Measurements from ENCODE around the gene GPR143. TPM values are rescaled to one million over a fixed set of nuclear protein-coding genes. Genes with fewer than 3 reads are reported as not detected.
A peak's percentile ranks its signal among the peaks of the same experiment; 100 is the strongest.

Gene GPR143
- total and polyA plus RNA-seq, 2 experiments from 2014 or later = not detected

DNA sequence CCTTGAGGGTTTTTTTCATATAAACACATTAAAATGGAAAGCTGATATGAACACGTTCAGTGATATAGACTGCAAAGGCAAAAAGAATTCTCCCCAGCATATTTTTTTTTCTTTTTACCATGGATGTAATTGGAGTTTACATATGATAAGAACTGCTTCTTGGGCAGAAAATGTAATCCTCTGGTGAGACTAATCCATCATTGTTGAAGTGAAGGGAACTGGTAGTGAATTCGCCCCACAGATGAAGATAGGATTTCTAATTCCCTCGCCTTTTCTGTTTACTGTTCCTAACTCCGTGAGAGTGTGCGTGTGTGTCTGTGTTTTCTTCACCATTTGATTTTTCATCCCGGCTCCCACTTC is 88.9 kb downstream of the GPR143 start:
- Histone ChIP-seq H3K4me2 (ENCODE audit: unreplicated experiment) (no peak overlapping the region), H3K36me3 (ENCODE audit: low read depth) (no peaks in the 10 kb centered on the region), H4K20me1 (ENCODE audit: insufficient read depth) (no peaks in the 10 kb centered on the region), H3K79me2 (ENCODE audit: insufficient read depth) (no peaks in the 10 kb centered on the region), H3K4me1 (ENCODE audit: insufficient read depth) (no peaks in the 10 kb centered on the region), H3F3A (ENCODE audit: insufficient read depth) (no peaks in the 10 kb centered on the region), H3K9me2 (ENCODE audit: insufficient read depth) (no peaks in the 10 kb centered on the region), H3K27ac (no peak overlapping the region), H3K9ac (no peak overlapping the region), H3K9me3 (ENCODE audit: low read depth) (no peaks in the 10 kb centered on the region), H2AFZ (no peak overlapping the region), H3K4me3 (no peak overlapping the region), H3K27me3 (replicated peaks; ENCODE audit: insufficient read depth) (no peaks in the 10 kb centered on the region)
- in situ Hi-C loops (cut with MboI) = no loop called here
- TF ChIP-seq EZH2 (IDR thresholded peaks at IDR 0.05; ENCODE audit: insufficient read depth, poor library complexity, severe bottlenecking) = no peak
- no peak for TF ChIP-seq EZH2phosphoT487 (IDR thresholded peaks at IDR 0.05; ENCODE audit: insufficient read depth, low read depth)
- 77 to 88% methylated on average over 3 to 6 of the region's 6 CpGs for WGBS, 2 experiments (ENCODE audit: low coverage in 1 of 2, low lambda C conversion rate in 2 of 2, missing lambda C conversion rate in 2 of 2)
- DNase-seq = no peak

DNA sequence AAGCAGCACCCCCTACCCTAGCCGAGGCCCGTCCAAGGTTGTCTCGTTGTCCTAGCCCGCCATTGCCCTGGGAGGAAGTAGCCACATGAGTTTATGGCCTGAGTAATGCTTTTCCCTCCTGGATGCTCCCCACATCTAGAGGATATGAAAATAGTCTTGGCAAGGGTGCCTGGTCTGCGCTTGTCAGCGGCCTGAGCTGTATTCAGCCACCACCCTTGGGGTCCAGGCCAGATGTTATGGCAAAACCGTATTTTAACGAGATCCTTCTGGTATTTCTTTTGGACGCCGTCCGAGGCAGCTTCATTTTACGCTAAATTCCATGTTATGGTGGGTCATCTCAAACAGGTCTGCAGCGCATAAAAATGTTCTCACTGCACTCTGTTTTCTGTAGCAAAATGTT is 89.3 kb downstream of the GPR143 start:
- 31 to 35% methylated on average over 12 to 13 of the region's 13 CpGs for WGBS, 2 experiments (ENCODE audit: low coverage in 1 of 2, low lambda C conversion rate in 2 of 2, missing lambda C conversion rate in 2 of 2)
- in situ Hi-C loops (cut with MboI) = no loop called here
- peak; percentile 32 for DNase-seq

More for the DNA sequence above, 89.3 kb downstream of the GPR143 start:
- TF ChIP-seq EZH2 (IDR thresholded peaks at IDR 0.05; ENCODE audit: insufficient read depth, poor library complexity, severe bottlenecking) (no peak), EZH2phosphoT487 (IDR thresholded peaks at IDR 0.05; ENCODE audit: insufficient read depth, low read depth) (no peak)
- H3K27me3 ChIP-seq (replicated peaks; ENCODE audit: insufficient read depth) = no peaks in the 10 kb centered on the region
- H3K4me2 ChIP-seq (ENCODE audit: unreplicated experiment) = no peak overlapping the region
- no peaks in the 10 kb centered on the region for H3K36me3 ChIP-seq (ENCODE audit: low read depth)
- no peaks in the 10 kb centered on the region for H3F3A ChIP-seq (ENCODE audit: insufficient read depth)
- H3K9me2 ChIP-seq (ENCODE audit: insufficient read depth) = no peaks in the 10 kb centered on the region
- no peaks in the 10 kb centered on the region for H3K4me1 ChIP-seq (ENCODE audit: insufficient read depth)
- H3K9ac ChIP-seq = no peak overlapping the region
- no peak overlapping the region for H3K4me3 ChIP-seq
- H3K27ac ChIP-seq = no peak overlapping the region
- H3K79me2 ChIP-seq (ENCODE audit: insufficient read depth) = no peaks in the 10 kb centered on the region
- no peaks in the 10 kb centered on the region for H3K9me3 ChIP-seq (ENCODE audit: low read depth)
- no peak overlapping the region for H2AFZ ChIP-seq
- H4K20me1 ChIP-seq (ENCODE audit: insufficient read depth) = no peaks in the 10 kb centered on the region

Other genes with a start within 250 kb of the GPR143 start
- 0.22 and 0.38 TPM in 2 replicates for gene SHROOM2, start 20.6 kb upstream of the GPR143 start, total RNA-seq (2014; rRNA removed; shearing (Covaris generic))
- gene SHROOM2, start 20.6 kb upstream of the GPR143 start, polyA plus RNA-seq (2016; fragmentation: Nextera tagmentation; extraction: Ambion mirVana) = 0.63 and 0.68 TPM in 2 replicates
- gene CLDN34, start 201.5 kb upstream of the GPR143 start, total RNA-seq (2014; rRNA removed; shearing (Covaris generic)) = not detected in 2 replicates
- not detected in 2 replicates for gene CLDN34, start 201.5 kb upstream of the GPR143 start, polyA plus RNA-seq (2016; fragmentation: Nextera tagmentation; extraction: Ambion mirVana)

Data from GM23248 (cell line).